MM.1S (cell line): ENCODE results near the gene RNGTT.

Source experiments
- CTCF ChIP-seq: fragments of 300-600 bp; sonication (generic); IDR thresholded peaks from 2 replicates; pipeline ENCODE4 v1.5.1; 2016; ENCODE audit warnings: antibody characterized with exemption, low read length, mixed read lengths
- EZH2 ChIP-seq: fragments of 300-600 bp; sonication (generic); optimal IDR thresholded peaks from 2 replicates; pipeline ENCODE3; 2017; ENCODE audit warnings: low read depth, mild to moderate bottlenecking, antibody characterized with exemption, low read length, mixed read lengths

- TF ChIP-seq CTCF (no peak), EZH2 (no peak)
Observed at GRCh38 chr6:88871498-88871897, 91.9 kb downstream of the RNGTT start.
